ENCODE results near the gene ARID2. TPM values are rescaled to one million over a fixed set of nuclear protein-coding genes. Genes with fewer than 3 reads are reported as not detected.
A peak's percentile ranks its signal among the peaks of the same experiment; 100 is the strongest.

ARID2 gene
- total RNA-seq, 6 experiments from 2014 or later = 6.2 to 11.8 (median 9.1) TPM

DNA sequence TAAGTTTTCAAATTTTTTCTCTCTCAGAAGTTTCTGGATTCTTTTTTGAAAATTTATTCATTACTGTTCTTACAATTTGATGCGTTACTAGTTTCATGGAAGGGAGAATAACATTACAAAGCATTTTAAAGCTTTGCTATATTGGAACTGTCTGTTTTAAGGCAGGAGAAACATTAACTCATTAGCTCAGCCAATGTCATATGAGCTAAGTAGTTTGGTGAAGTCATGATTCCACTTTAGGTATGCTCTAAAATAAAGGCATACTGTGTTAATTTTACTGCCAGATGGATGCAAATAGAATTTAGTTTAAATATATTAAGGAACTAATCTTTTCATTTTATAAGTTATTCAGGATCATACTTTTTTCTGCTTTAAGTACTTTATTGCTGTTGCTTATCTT, 46.0 kb downstream of the ARID2 start:
- ATAC-seq (no peak), DNase-seq (no peak)
- H3K36me3 ChIP-seq = no peaks in the 10 kb centered on the region
- H3K27ac ChIP-seq = no peak overlapping the region
- H3K4me3 ChIP-seq = no peak overlapping the region
- H3K27me3 ChIP-seq = no peaks in the 10 kb centered on the region
- intact Hi-C loops (cut with DNase I) = no loop called here
- WGBS (ENCODE audit: insufficient coverage, low coverage, low lambda C conversion rate, missing lambda C conversion rate) = 100% methylated on average over 1 of the region's 1 CpG
- TF ChIP-seq, protein P1, sequence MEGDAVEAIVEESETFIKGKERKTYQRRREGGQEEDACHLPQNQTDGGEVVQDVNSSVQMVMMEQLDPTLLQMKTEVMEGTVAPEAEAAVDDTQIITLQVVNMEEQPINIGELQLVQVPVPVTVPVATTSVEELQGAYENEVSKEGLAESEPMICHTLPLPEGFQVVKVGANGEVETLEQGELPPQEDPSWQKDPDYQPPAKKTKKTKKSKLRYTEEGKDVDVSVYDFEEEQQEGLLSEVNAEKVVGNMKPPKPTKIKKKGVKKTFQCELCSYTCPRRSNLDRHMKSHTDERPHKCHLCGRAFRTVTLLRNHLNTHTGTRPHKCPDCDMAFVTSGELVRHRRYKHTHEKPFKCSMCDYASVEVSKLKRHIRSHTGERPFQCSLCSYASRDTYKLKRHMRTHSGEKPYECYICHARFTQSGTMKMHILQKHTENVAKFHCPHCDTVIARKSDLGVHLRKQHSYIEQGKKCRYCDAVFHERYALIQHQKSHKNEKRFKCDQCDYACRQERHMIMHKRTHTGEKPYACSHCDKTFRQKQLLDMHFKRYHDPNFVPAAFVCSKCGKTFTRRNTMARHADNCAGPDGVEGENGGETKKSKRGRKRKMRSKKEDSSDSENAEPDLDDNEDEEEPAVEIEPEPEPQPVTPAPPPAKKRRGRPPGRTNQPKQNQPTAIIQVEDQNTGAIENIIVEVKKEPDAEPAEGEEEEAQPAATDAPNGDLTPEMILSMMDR (IDR thresholded peaks at IDR 0.05) = no peak
- no peak for TF ChIP-seq POLR2A (IDR thresholded peaks at IDR 0.05)
- no peaks in the 10 kb centered on the region for H3K9me3 ChIP-seq
- H3K4me1 ChIP-seq = peaks cover 0 to 11% (median 4%) of the 10 kb centered on the region in 4 donors

GRCh38 chr12:45775964-45776363, 46.5 kb downstream of the ARID2 start:
- 32% methylated on average over 2 of the region's 2 CpGs for WGBS (ENCODE audit: insufficient coverage, low coverage, low lambda C conversion rate, missing lambda C conversion rate)
- H3K4me3 ChIP-seq = no peak overlapping the region
- no peak for DNase-seq
- no peaks in the 10 kb centered on the region for H3K36me3 ChIP-seq
- no peaks in the 10 kb centered on the region for H3K9me3 ChIP-seq
- no peak for TF ChIP-seq POLR2A (IDR thresholded peaks at IDR 0.05)
- TF ChIP-seq, protein P1 (IDR thresholded peaks at IDR 0.05) = no peak
- H3K4me1 ChIP-seq = peaks cover 0 to 11% (median 4%) of the 10 kb centered on the region in 4 donors
- no peaks in the 10 kb centered on the region for H3K27me3 ChIP-seq
- peak; percentile 39 to 56 (median 44) for ATAC-seq
- no peak overlapping the region for H3K27ac ChIP-seq
- intact Hi-C loops (cut with DNase I) = no loop called here

DNA sequence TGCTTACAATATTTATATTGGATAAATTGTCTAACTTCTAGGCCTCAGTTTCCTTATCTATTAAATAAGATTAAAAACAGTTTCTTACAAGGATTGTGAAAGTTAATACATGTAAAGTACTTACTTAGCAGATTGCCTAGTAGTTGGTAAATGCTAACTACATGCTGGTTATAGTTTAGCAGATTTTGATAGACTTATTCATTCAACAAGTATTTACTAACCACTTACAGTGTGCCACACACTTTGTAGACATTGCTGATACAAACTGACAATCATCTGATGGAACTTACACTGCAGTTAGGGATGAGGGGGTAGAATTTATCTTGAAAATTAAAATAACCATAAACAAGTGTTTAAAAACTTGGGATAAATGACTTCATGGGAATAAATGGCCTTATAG, 50.4 kb downstream of the ARID2 start:
- Histone ChIP-seq H3K36me3 (no peaks in the 10 kb centered on the region), H3K4me3 (no peak overlapping the region), H3K27ac (no peak overlapping the region), H3K27me3 (no peaks in the 10 kb centered on the region), H3K9me3 (no peaks in the 10 kb centered on the region), H3K4me1 (no peaks in the 10 kb centered on the region)
- no peak for DNase-seq
- TF ChIP-seq, protein P1 (IDR thresholded peaks at IDR 0.05) = no peak
- TF ChIP-seq POLR2A (IDR thresholded peaks at IDR 0.05) = no peak
- intact Hi-C loops (cut with DNase I) = no loop called here
- ATAC-seq = no peak

- no peak for TF ChIP-seq POLR2A (IDR thresholded peaks at IDR 0.05)
- TF ChIP-seq, protein P1 (IDR thresholded peaks at IDR 0.05) = no peak
- H3K4me1 ChIP-seq = no peaks in the 10 kb centered on the region
- H3K27ac ChIP-seq = no peak overlapping the region
- H3K9me3 ChIP-seq = no peaks in the 10 kb centered on the region
- H3K27me3 ChIP-seq = no peaks in the 10 kb centered on the region
- peak in 1 of 4 donors; percentile 29 for ATAC-seq
- intact Hi-C loops (cut with DNase I) = no loop called here
- no peaks in the 10 kb centered on the region for H3K36me3 ChIP-seq
- no peak for DNase-seq
- H3K4me3 ChIP-seq = no peak overlapping the region
Observed at GRCh38 chr12:45781080-45781479, 51.6 kb downstream of the ARID2 start.

DNA sequence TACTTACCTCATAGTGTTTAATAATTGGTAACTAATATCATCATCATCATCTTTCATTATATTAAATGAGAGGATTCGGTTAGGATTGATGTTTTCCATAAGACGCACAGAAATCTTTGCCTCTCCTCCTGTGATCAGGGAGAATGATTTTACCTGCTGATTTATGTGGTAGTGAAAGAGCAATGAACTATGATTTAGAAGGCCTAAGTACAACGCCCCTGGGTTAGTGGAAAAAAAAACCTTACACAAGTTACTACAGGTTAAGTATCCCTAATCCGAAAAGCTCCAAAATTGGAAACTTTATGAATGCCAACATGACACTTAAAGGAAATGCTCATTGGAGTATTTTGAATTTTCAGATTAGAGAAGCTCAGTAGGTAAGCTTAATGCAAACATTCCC, 55.8 kb downstream of the ARID2 start:
- 77% methylated on average over 4 of the region's 4 CpGs for WGBS (ENCODE audit: insufficient coverage, low coverage, low lambda C conversion rate, missing lambda C conversion rate)
- ATAC-seq (no peak), DNase-seq (no peak)
- TF ChIP-seq, protein P1 (IDR thresholded peaks at IDR 0.05) = no peak
- TF ChIP-seq POLR2A (IDR thresholded peaks at IDR 0.05) = no peak
- H3K4me1 ChIP-seq = no peaks in the 10 kb centered on the region
- H3K27ac ChIP-seq = no peak overlapping the region
- no peaks in the 10 kb centered on the region for H3K36me3 ChIP-seq
- no peaks in the 10 kb centered on the region for H3K27me3 ChIP-seq
- H3K9me3 ChIP-seq = no peaks in the 10 kb centered on the region
- H3K4me3 ChIP-seq = no peak overlapping the region
- intact Hi-C loops (cut with DNase I) = no loop called here

Measured in right lobe of liver (tissue), 6 donors.